Vagina (tissue), 2 donors: Measurements from ENCODE around the gene RAB11FIP3. TPM values are rescaled to one million over a fixed set of nuclear protein-coding genes. Genes with fewer than 3 reads are reported as not detected.

ENCODE experiments used
- DNase-seq, 2 donors: peaks; one replicate each; pipeline ENCODE4 v3.0.0-alpha.2; 2017; ENCODE audit errors: extremely low spot score in 2 of 2
- H3K27ac ChIP-seq: fragments of 200-600 bp; sonication (generic); one replicate; pipeline ENCODE4 v1.5.1; 2019
- H3K27me3 ChIP-seq: fragments of 200-600 bp; sonication (generic); one replicate; pipeline ENCODE4 v1.5.1; 2019
- H3K36me3 ChIP-seq, 2 donors: fragments of 200-600 bp; sonication (generic); one replicate each; pipeline ENCODE4 v1.5.1; 2017 to 2019
- H3K4me1 ChIP-seq: fragments of 200-600 bp; sonication (generic); one replicate; pipeline ENCODE4 v1.5.1; 2019
- H3K4me3 ChIP-seq, 2 donors: fragments of 200-600 bp; sonication (generic); 1 replicate in 1 of 2; 2 replicates in 1 of 2; pipeline ENCODE4 v1.5.1; 2016 to 2019
- H3K9me3 ChIP-seq: fragments of 200-600 bp; sonication (generic); one replicate; pipeline ENCODE4 v1.5.1; 2019
- CTCF ChIP-seq, 3 experiments: fragments of 450-650 bp in 2 of 3; fragments of 200-600 bp in 1 of 3; sonication (generic) in 1 of 3; IDR thresholded peaks; one replicate each; pipeline ENCODE4 v1.5.1; 2017 to 2019; ENCODE audit warnings: antibody characterized with exemption in 3 of 3, mild to moderate bottlenecking in 2 of 3, moderate library complexity in 2 of 3
- POLR2A ChIP-seq, 2 donors: fragments of 450-650 bp; IDR thresholded peaks; one replicate each; pipeline ENCODE4 v1.6.1; 2017; ENCODE audit warnings: antibody characterized with exemption in 2 of 2, mild to moderate bottlenecking in 2 of 2, moderate library complexity in 2 of 2
- POLR2AphosphoS5 ChIP-seq, 2 donors: sonication (generic); formaldehyde crosslinking; IDR thresholded peaks; one replicate each; pipeline ENCODE4 v1.9.0; 2017; ENCODE audit warnings: antibody characterized with exemption in 2 of 2, mild to moderate bottlenecking in 2 of 2, low read depth in 1 of 2; ENCODE audit not compliant: insufficient read depth in 1 of 2
- intact Hi-C: fragments of 100-400 bp; cut with DNase I; formaldehyde crosslinking; loops from one replicate; pipeline ENCODE4 v1.15.1; 2023
- total RNA-seq: library from RNA; depleted of rRNA; stranded (reverse); fragments of >200 nt; gene quantifications from one replicate; pipeline ENCODE4 v1.2.3, GENCODE V29; 2016

Gene RAB11FIP3
- total RNA-seq, 1 donor from 2014 or later, result 36.6 TPM

DNA sequence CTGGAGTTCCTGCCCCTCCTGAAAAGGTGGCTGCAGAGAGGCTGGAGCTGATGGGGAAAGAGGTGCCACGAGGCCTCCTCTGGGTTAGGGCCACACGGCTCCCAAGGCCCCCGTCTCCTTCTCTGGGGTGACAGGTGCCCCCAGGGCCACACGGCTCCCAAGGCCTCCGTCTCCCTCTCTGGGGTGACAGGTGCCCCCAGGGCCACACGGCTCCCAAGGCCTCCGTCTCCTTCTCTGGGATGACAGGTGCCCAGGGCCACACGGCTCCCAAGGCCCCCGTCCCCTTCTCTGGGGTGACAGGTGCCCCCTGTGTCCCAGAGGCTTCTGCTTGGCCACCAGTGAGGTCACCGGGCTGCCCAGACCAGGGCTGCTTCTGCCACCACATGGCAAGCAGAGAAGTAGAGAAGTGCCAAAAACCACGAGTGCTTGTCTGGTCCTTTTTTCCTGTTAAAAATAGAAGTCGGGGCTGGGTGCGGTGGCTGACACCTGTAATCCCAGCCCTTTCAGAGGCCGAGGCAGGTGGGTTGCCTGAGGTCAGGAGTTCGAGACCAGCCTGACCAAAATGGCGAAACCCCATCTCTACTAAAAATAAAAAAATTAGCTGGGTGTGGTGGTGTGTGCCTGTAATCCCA is 106.2 kb downstream of the RAB11FIP3 start:
- H3K27ac ChIP-seq, result no peak overlapping the region
- TF ChIP-seq POLR2AphosphoS5 (IDR thresholded peaks at IDR 0.05; ENCODE audit: insufficient read depth in 1 of 2, low read depth in 1 of 2) (no peak), POLR2A (IDR thresholded peaks at IDR 0.05) (no peak), CTCF (IDR thresholded peaks at IDR 0.05) (no peak)
- no peak overlapping the region for H3K4me3 ChIP-seq
- H3K4me1 ChIP-seq, result peaks cover 59% of the 10 kb centered on the region
- intact Hi-C loops, result no loop called here
- DNase-seq, result no peak
- no peaks in the 10 kb centered on the region for H3K27me3 ChIP-seq
- H3K9me3 ChIP-seq, result no peaks in the 10 kb centered on the region
- H3K36me3 ChIP-seq, result no peaks in the 10 kb centered on the region

DNA sequence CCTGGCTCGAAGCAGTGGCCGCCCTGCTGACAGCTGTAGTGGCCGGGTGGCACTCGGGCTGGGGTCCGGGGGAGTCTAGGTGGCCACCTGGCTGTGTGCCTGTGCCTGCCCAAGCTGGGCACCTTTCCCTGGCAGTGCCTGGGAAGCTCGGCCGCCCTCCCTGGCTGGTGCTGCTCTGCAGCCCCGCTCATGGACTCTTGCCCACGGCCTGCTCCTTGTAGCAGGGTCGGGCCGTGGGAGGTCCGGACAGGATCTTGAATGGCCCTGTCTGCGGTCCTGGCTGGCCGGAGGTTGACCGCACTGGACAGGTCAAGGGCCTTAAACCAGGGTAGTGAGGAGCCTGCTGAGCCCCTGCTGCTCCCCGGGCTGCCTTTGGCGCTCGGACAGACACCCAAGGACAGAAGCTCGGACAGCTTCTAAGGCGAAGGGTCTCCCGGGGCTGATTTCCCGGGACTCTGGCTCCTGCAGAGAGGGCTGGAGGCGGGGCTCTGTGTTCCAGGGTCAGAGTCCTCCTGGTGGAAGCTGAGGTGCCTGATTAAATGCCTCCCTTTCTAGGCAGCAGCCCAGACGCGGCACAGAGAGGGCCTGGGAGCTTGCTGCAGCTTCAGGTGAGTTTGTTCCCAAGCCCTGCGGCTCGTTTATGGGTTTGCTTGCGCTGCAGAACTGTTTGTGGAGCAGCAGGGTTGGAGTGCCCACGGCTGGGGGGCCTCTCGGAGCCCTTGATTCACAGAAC is 108.1 kb downstream of the RAB11FIP3 start:
- H3K27ac ChIP-seq, result no peak overlapping the region
- TF ChIP-seq POLR2AphosphoS5 (IDR thresholded peaks at IDR 0.05; ENCODE audit: insufficient read depth in 1 of 2, low read depth in 1 of 2) (no peak), CTCF (IDR thresholded peaks at IDR 0.05) (no peak), POLR2A (IDR thresholded peaks at IDR 0.05) (no peak)
- H3K27me3 ChIP-seq, result no peaks in the 10 kb centered on the region
- no peaks in the 10 kb centered on the region for H3K9me3 ChIP-seq
- H3K4me1 ChIP-seq, result peaks cover 51% of the 10 kb centered on the region
- no peak overlapping the region for H3K4me3 ChIP-seq
- intact Hi-C loops, result no loop called here
- peaks cover 0 to 13% of the 10 kb centered on the region in 2 donors for H3K36me3 ChIP-seq
- no peak for DNase-seq

DNA sequence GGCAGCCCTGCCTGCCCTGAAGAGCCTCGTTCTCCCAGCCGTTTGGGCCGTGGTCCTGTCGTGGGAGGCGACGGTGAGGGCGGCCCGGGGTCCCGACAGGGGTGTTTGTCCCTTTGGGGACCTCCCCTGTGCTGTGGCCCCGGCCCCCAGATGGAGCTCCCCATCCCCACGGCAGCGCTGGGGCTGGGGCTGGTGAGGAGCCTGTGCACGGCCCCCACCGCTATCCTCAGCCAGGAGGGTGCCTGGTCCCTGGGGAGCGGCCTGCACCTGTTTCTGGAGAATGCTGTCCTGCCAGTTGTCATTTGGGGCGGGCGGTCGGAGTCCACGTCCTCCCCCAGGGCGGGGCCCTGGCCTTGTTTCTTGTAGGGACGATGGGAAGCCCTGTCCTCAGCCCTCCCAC is 108.7 kb downstream of the RAB11FIP3 start:
- peaks cover 0 to 16% of the 10 kb centered on the region in 2 donors for H3K36me3 ChIP-seq
- no peak for DNase-seq
- no peaks in the 10 kb centered on the region for H3K9me3 ChIP-seq
- H3K4me3 ChIP-seq, result no peak overlapping the region
- no peak overlapping the region for H3K27ac ChIP-seq
- peaks cover 45% of the 10 kb centered on the region for H3K4me1 ChIP-seq
- H3K27me3 ChIP-seq, result no peaks in the 10 kb centered on the region
- intact Hi-C loops, result no loop called here
- TF ChIP-seq POLR2AphosphoS5 (IDR thresholded peaks at IDR 0.05; ENCODE audit: insufficient read depth in 1 of 2, low read depth in 1 of 2) (no peak), POLR2A (IDR thresholded peaks at IDR 0.05) (no peak), CTCF (IDR thresholded peaks at IDR 0.05) (no peak)

- no peak overlapping the region for H3K4me3 ChIP-seq
- no peak overlapping the region for H3K27ac ChIP-seq
- peaks cover 0 to 16% of the 10 kb centered on the region in 2 donors for H3K36me3 ChIP-seq
- H3K27me3 ChIP-seq, result no peaks in the 10 kb centered on the region
- TF ChIP-seq POLR2A (IDR thresholded peaks at IDR 0.05) (no peak), CTCF (IDR thresholded peaks at IDR 0.05) (no peak), POLR2AphosphoS5 (IDR thresholded peaks at IDR 0.05; ENCODE audit: insufficient read depth in 1 of 2, low read depth in 1 of 2) (no peak)
- intact Hi-C loops, result no loop called here
- H3K9me3 ChIP-seq, result no peaks in the 10 kb centered on the region
- no peak for DNase-seq
- peaks cover 37% of the 10 kb centered on the region for H3K4me1 ChIP-seq
Observed at GRCh38 chr16:534856-535445, 109.5 kb downstream of the RAB11FIP3 start.
